H1 (cell line): ENCODE results near the gene UNC5B. TPM values are rescaled to one million over a fixed set of nuclear protein-coding genes. Genes with fewer than 3 reads are reported as not detected.

ENCODE experiments used
- CTCF ChIA-PET: fragments of 300-600 bp; sonication (Branson Sonifier 250); formaldehyde crosslinking; loops from one replicate; lab custom pipeline; 2021; ENCODE audit not compliant: partially characterized antibody; lab: Charles Lee
- POLR2A ChIA-PET: fragments of 300-600 bp; sonication (Branson Sonifier 250); formaldehyde crosslinking; loops from one replicate; lab custom pipeline; 2021; ENCODE audit warnings: inconsistent platforms; ENCODE audit not compliant: partially characterized antibody; lab: Charles Lee
- DNase-seq, 2 experiments: peaks; one replicate each; pipeline versions ENCODE4 v3.0.0 to v3.0.0-alpha.2; 2010 to 2022; ENCODE audit warnings: low spot score in 2 of 2, low read depth in 1 of 2, mixed read lengths in 1 of 2
- FAIRE-seq: peaks from 2 replicates; lab custom pipeline; 2011; peaks lifted over from hg19 to GRCh38; lab: Jason Lieb, UNC
- H2AFZ ChIP-seq: 2 replicates; pipeline ENCODE4 v1.8.1; 2012; ENCODE audit warnings: low read length, inconsistent platforms
- H2AK5ac ChIP-seq: 2 replicates; pipeline ENCODE4 v1.6.1; 2013; ENCODE audit warnings: low read depth, low read length
- H2BK120ac ChIP-seq: replicated peaks from 2 replicates; pipeline ENCODE3; 2013; ENCODE audit warnings: low read depth, low read length, inconsistent platforms
- H2BK12ac ChIP-seq: 2 replicates; pipeline ENCODE4 v1.6.1; 2013; ENCODE audit warnings: low read depth, low read length
- H2BK15ac ChIP-seq: 2 replicates; pipeline ENCODE4 v1.6.1; 2013; ENCODE audit warnings: low read length
- H2BK20ac ChIP-seq: 2 replicates; pipeline ENCODE4 v1.6.1; 2013; ENCODE audit warnings: low read length
- H2BK5ac ChIP-seq: 2 replicates; pipeline ENCODE4 v1.6.1; 2013; ENCODE audit warnings: low read depth, low read length
- H3K14ac ChIP-seq: 2 replicates; pipeline ENCODE4 v1.6.1; 2013; ENCODE audit warnings: inconsistent platforms; ENCODE audit not compliant: insufficient read length
- H3K18ac ChIP-seq: 2 replicates; pipeline ENCODE4 v1.6.1; 2013; ENCODE audit warnings: low read length; ENCODE audit errors: extremely low read depth
- H3K23ac ChIP-seq: 2 replicates; pipeline ENCODE4 v1.6.1; 2013; ENCODE audit warnings: inconsistent platforms; ENCODE audit not compliant: insufficient read length
- H3K23me2 ChIP-seq: 2 replicates; pipeline ENCODE4 v1.6.1; 2013; ENCODE audit warnings: low read depth, low read length
- H3K27ac ChIP-seq: 2 replicates; pipeline ENCODE4 v1.6.1; 2011; ENCODE audit warnings: low read depth, low read length, inconsistent platforms
- H3K27me3 ChIP-seq, 4 experiments: replicated peaks in 1 of 4; 1 replicate in 1 of 4; 2 replicates in 3 of 4; pipeline versions ENCODE4 v1.6.1 to v1.8.1; 2011 to 2013; ENCODE audit warnings: low read length in 3 of 4, mild to moderate bottlenecking in 3 of 4, inconsistent platforms in 2 of 4, mixed read lengths in 2 of 4, moderate library complexity in 1 of 4; ENCODE audit not compliant: control insufficient read depth in 3 of 4, insufficient read depth in 3 of 4; ENCODE audit errors: extremely low read depth in 1 of 4
- H3K36me3 ChIP-seq, 4 experiments: 2 replicates each; pipeline versions ENCODE4 v1.6.1 to v1.8.1; 2011 to 2013; ENCODE audit warnings: mild to moderate bottlenecking in 4 of 4, low read length in 3 of 4, moderate library complexity in 2 of 4, control low read depth in 1 of 4, inconsistent platforms in 1 of 4; ENCODE audit not compliant: insufficient read depth in 4 of 4, control insufficient read depth in 2 of 4
- H3K4ac ChIP-seq: replicated peaks from 2 replicates; pipeline ENCODE3; 2013; ENCODE audit warnings: low read length, low read depth, mixed read lengths, inconsistent platforms; ENCODE audit not compliant: insufficient read length
- H3K4me1 ChIP-seq, 4 experiments: replicated peaks in 1 of 4; 1 replicate in 1 of 4; 2 replicates in 3 of 4; pipeline versions ENCODE4 v1.6.1 to v1.8.1; 2011 to 2013; ENCODE audit warnings: low read length in 3 of 4, inconsistent platforms in 2 of 4, mixed read lengths in 1 of 4; ENCODE audit not compliant: insufficient read depth in 4 of 4, control insufficient read depth in 3 of 4
- H3K4me2 ChIP-seq, 2 experiments: 2 replicates each; pipeline versions ENCODE4 v1.6.1 to v1.8.1; 2011 to 2013; ENCODE audit warnings: low read depth in 2 of 2, low read length in 2 of 2, control low read depth in 1 of 2, inconsistent platforms in 1 of 2, mild to moderate bottlenecking in 1 of 2; ENCODE audit not compliant: insufficient read depth in 1 of 2
- H3K4me3 ChIP-seq, 4 experiments: fragments of 200-600, 300-600 bp in 1 of 4; sonication (generic), shearing (Covaris generic), sonication (Bioruptor Twin) in 1 of 4; 2 replicates each; pipeline versions ENCODE4 v1.5.1 to v1.8.1; 2011 to 2016; ENCODE audit warnings: low read length in 4 of 4, low read depth in 3 of 4, control low read depth in 2 of 4, inconsistent platforms in 2 of 4, mild to moderate bottlenecking in 2 of 4, mixed read lengths in 1 of 4, moderate library complexity in 1 of 4; ENCODE audit not compliant: insufficient read depth in 2 of 4; ENCODE audit errors: extremely low read depth in 1 of 4
- H3K56ac ChIP-seq: replicated peaks from 2 replicates; pipeline ENCODE3; 2013; ENCODE audit warnings: low read depth, mild to moderate bottlenecking, mixed read lengths, low read length, inconsistent platforms; ENCODE audit not compliant: insufficient read length
- H3K79me1 ChIP-seq: 2 replicates; pipeline ENCODE4 v1.6.1; 2013; ENCODE audit warnings: low read depth, low read length, control low read depth
- H3K79me2 ChIP-seq, 2 experiments: 2 replicates each; pipeline versions ENCODE4 v1.6.1 to v1.8.1; 2012 to 2013; ENCODE audit warnings: low read length in 2 of 2, mild to moderate bottlenecking in 2 of 2, inconsistent platforms in 1 of 2; ENCODE audit not compliant: insufficient read depth in 2 of 2, control insufficient read depth in 1 of 2
- H3K9ac ChIP-seq, 4 experiments: replicated peaks in 1 of 4; 1 replicate in 1 of 4; 2 replicates in 3 of 4; pipeline versions ENCODE4 v1.6.1 to v1.8.1; 2011 to 2013; ENCODE audit warnings: low read depth in 3 of 4, low read length in 3 of 4, control low read depth in 2 of 4, mild to moderate bottlenecking in 2 of 4, moderate library complexity in 2 of 4, inconsistent platforms in 1 of 4; ENCODE audit errors: extremely low read depth in 1 of 4
- H3K9me3 ChIP-seq, 2 experiments: 2 replicates each; pipeline versions ENCODE4 v1.6.1 to v1.8.1; 2012 to 2013; ENCODE audit warnings: mild to moderate bottlenecking in 2 of 2, moderate library complexity in 2 of 2, control low read depth in 1 of 2, inconsistent platforms in 1 of 2, low read depth in 1 of 2, low read length in 1 of 2, mixed read lengths in 1 of 2; ENCODE audit not compliant: insufficient read depth in 2 of 2
- H4K20me1 ChIP-seq, 2 experiments: replicated peaks in 1 of 2; 2 replicates each; pipeline versions ENCODE3 to v1.8.1; 2011 to 2013; ENCODE audit warnings: inconsistent platforms in 2 of 2, low read length in 2 of 2, mild to moderate bottlenecking in 1 of 2; ENCODE audit not compliant: insufficient read depth in 2 of 2, control insufficient read depth in 1 of 2
- H4K5ac ChIP-seq: 2 replicates; pipeline ENCODE4 v1.6.1; 2013; ENCODE audit warnings: low read length, low read depth, mixed read lengths, inconsistent platforms; ENCODE audit not compliant: insufficient read length
- H4K8ac ChIP-seq: 2 replicates; pipeline ENCODE4 v1.8.0; 2013; ENCODE audit warnings: mild to moderate bottlenecking, moderate library complexity, low read length, inconsistent platforms; ENCODE audit not compliant: insufficient read depth; ENCODE audit errors: extremely low read depth
- H4K91ac ChIP-seq: replicated peaks from 2 replicates; pipeline ENCODE3; 2013; ENCODE audit warnings: low read length, mixed read lengths, inconsistent platforms; ENCODE audit not compliant: insufficient read length
- CTBP2 ChIP-seq: IDR thresholded peaks from 2 replicates; pipeline ENCODE4 v1.7.0; 2011; ENCODE audit warnings: borderline replicate concordance, mild to moderate bottlenecking, moderate library complexity, mixed read lengths, low read length; ENCODE audit not compliant: insufficient read depth, insufficient read length
- EGR1 ChIP-seq: IDR thresholded peaks from 2 replicates; pipeline ENCODE4 v1.6.1; 2011; ENCODE audit warnings: low read depth, low read length, borderline replicate concordance
- HDAC2 ChIP-seq, 2 experiments: fragments of 300-600 bp in 1 of 2; sonication (generic) in 1 of 2; IDR thresholded peaks; 2 replicates each; pipeline ENCODE4 v1.6.1; 2011 to 2012; ENCODE audit warnings: low read depth in 2 of 2, low read length in 2 of 2, mild to moderate bottlenecking in 2 of 2, moderate library complexity in 2 of 2, borderline replicate concordance in 1 of 2, inconsistent platforms in 1 of 2
- KDM1A ChIP-seq: fragments of 200-600, 300-600 bp; sonication (generic); IDR thresholded peaks from 2 replicates; pipeline ENCODE4 v1.7.1; 2016; ENCODE audit warnings: mild to moderate bottlenecking, low read length, borderline replicate concordance
- POLR2AphosphoS5 ChIP-seq: IDR thresholded peaks from 2 replicates; pipeline ENCODE4 v1.6.1; 2011; ENCODE audit warnings: low read depth, low read length
- SAP30 ChIP-seq: fragments of 300-600 bp; sonication (generic); IDR thresholded peaks from 2 replicates; pipeline ENCODE4 v1.7.1; 2012; ENCODE audit warnings: low read length, moderate library complexity, mild to moderate bottlenecking, inconsistent platforms; ENCODE audit not compliant: insufficient read depth, insufficient replicate concordance
- SP1 ChIP-seq: IDR thresholded peaks from 2 replicates; pipeline ENCODE4 v1.6.1; 2011; ENCODE audit warnings: low read depth, low read length
- TAF1 ChIP-seq: IDR thresholded peaks from 2 replicates; pipeline ENCODE4 v1.6.1; 2011; ENCODE audit warnings: mild to moderate bottlenecking, low read depth, low read length
- TEAD4 ChIP-seq: IDR thresholded peaks from 2 replicates; pipeline ENCODE4 v1.6.1; 2012; ENCODE audit warnings: low read depth, low read length, inconsistent platforms, mixed read lengths
- WGBS, 2 experiments: shearing (Covaris generic) in 1 of 2; methylation state at CpG; one replicate each; pipeline versions ENCODE4 v1.1.6 to v1.1.7; 2013 to 2015; ENCODE audit warnings: low lambda C conversion rate in 2 of 2, mixed read lengths in 2 of 2, inconsistent platforms in 1 of 2, low coverage in 1 of 2, missing lambda C conversion rate in 1 of 2; ENCODE audit not compliant: insufficient replicate concordance in 2 of 2, insufficient coverage in 1 of 2, insufficient read length in 1 of 2; ENCODE audit errors: extremely low coverage in 1 of 2, missing lambda C conversion rate in 1 of 2; 5-methylcytosine and 5-hydroxymethylcytosine counted together
- polyA plus RNA-seq, 7 experiments: library from polyadenylated mRNA; depleted of rRNA in 3 of 7; stranded (reverse) in 5 of 7; unstranded in 2 of 7; fragments of >200 nt in 5 of 7; fragments of 200-250 nt in 2 of 7; gene quantifications; 1 replicate in 5 of 7; 2 replicates in 1 of 7; 4 replicates in 1 of 7; pipeline versions ENCODE4 v1.2.1 to v1.2.3, GENCODE V29; 2011 to 2013; ENCODE audit warnings: missing spikeins in 2 of 7, mixed read lengths in 2 of 7
- total RNA-seq: library from RNA; stranded (reverse); fragmentation: NEBNext Ultra II Directional; extraction: Animal tissue kit (Norgen Biotek cat#: 25700); gene quantifications from 2 replicates; pipeline ENCODE4 v1.2.1, GENCODE V29; 2021

UNC5B gene
- total and polyA plus RNA-seq, 2 of the 8 experiments (the other 6 are each of a cell fraction or from before 2014, with no cell fraction given) = 27.9 to 31.8 TPM

DNA sequence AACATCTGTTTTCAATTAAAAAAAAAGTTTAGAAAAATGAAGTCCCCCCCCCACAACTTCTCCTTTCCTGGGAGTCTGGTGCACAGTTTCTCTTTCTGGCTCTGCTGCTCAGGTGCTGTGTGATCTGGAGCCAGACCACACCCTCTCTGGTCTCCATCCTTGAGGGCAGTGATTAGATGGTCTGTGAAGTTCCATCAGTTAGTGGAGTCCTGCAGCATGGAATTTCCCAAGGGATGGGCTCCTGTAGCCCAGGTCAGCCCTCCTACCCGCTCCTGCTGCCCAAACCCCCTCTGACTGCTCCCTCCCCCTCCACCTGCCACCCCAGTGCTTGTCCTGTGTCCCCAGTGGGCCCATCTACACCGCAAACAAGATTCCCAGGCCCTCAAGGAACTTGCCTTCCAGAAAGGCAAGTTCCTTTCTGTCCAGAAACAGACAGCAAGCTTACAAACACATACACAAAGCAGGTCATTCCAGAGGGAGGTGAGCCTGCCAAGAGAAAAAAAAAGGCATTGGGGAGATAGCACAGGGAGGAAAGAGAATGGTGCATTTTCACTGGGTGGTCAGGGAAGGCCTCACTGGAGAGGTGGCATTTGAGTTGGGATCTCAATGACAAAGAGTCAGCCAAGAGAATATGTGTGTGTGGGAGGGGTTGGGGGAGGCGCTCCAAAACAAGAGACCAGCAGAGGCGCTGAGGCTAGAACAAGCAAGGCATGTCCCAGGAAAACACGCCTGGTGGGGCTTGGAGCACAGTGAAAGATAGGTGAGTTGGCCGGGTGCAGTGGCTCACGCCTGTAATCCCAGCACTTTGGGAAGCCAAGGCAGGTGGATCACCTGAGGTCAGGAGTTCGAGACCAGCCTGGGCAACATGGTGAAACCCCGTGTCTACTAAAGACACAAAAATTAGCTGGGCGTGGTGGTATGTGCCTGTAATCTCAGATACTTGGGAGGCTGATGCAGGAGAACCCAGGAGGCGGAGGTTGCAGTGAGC, 57.2 kb downstream of the UNC5B start:
- DNase-seq = peak; percentile 72 to 73
- WGBS, 2 experiments = 22% methylated on average over 11 of the region's 11 CpGs; no CpG with 5 or more reads in 1 of the 2 experiments
- peak overlapping the region; percentile 61 to 81 for H3K4me2 ChIP-seq
- TF ChIP-seq HDAC2 (IDR thresholded peaks at IDR 0.05; ENCODE audit: borderline replicate concordance in 1 of 2, low read depth in 2 of 2, low read length in 2 of 2) (0 out of 4 replicates have a peak, but pooled peaks of 1 of the 2 experiments have one; percentile 44), TEAD4 (peak; percentile 28; the same call in 1 of the 2 replicates), POLR2AphosphoS5 (no peak), CTBP2 (peak; percentile 80), KDM1A (peak; percentile 82; the same call in 1 of the 2 replicates), EGR1 (peak; percentile 41; the same call in 1 of the 2 replicates), SP1 (peak; percentile 67; the same call in 1 of the 2 replicates), TAF1 (peak; percentile 32; the same call in 1 of the 2 replicates), SAP30 (no peak)

More for the DNA sequence above, 57.2 kb downstream of the UNC5B start:
- Histone ChIP-seq H4K8ac (peak overlapping the region; percentile 15; the same call in 1 of the 2 replicates), H3K27ac (peak overlapping the region; percentile 38; the same call in 1 of the 2 replicates), H2BK12ac (peak overlapping the region; percentile 60; the same call in 1 of the 2 replicates), H3K18ac (peak overlapping the region; percentile 88), H4K5ac (peak overlapping the region; percentile 56), H3K23ac (no peak overlapping the region), H3K79me2 (peaks cover 0 to 28% of the 10 kb centered on the region in 2 experiments; a peak in 2 of 4 replicates), H3K27me3 (no peaks in the 10 kb centered on the region), H3K9ac (no peak overlapping the region; a peak in 1 of 7 replicates), H2BK15ac (no peak overlapping the region), H2BK20ac (peak overlapping the region; percentile 13), H3K4ac (peak overlapping the region; percentile 33), H4K20me1 (peaks cover 1 to 2% of the 10 kb centered on the region in 2 experiments), H3K4me1 (peaks cover 8 to 48% (median 32%) of the 10 kb centered on the region in 4 experiments), H3K56ac (no peak overlapping the region), H3K14ac (no peak overlapping the region), H3K4me3 (peak overlapping the region in 3 of 4 experiments; percentile 6 to 43 (median 15); a peak in 5 of 8 replicates), H3K23me2 (0 out of 2 replicates have a peak, but pooled peaks cover 2% of the 10 kb centered on the region), H2BK5ac (peak overlapping the region; percentile 94; the same call in 1 of the 2 replicates), H2AFZ (no peak overlapping the region), H3K36me3 (no peaks in the 10 kb centered on the region; a peak in 1 of 8 replicates), H4K91ac (peak overlapping the region; percentile 78), H3K9me3 (no peaks in the 10 kb centered on the region), H2BK120ac (peak overlapping the region; percentile 88), H2AK5ac (peak overlapping the region; percentile 56; the same call in 1 of the 2 replicates), H3K79me1 (peaks cover 17% of the 10 kb centered on the region)
- ChIA-PET POLR2A (interaction anchor here (0.6 to 6.8 kb wide), 8 partner anchors 9 to 280 kb away, joined by 3 to 45 read pairs (median 4); no protein-coding TSS in a partner anchor), CTCF (interaction anchor here (0.6 to 11.1 kb wide), 32 partner anchors 9 to 371 kb away, joined by 3 to 175 read pairs (median 6); no protein-coding TSS in a partner anchor)
- peak; percentile 94 for FAIRE-seq
